ENCODE data around the gene RASIP1. TPM values are rescaled to one million over a fixed set of nuclear protein-coding genes. Genes with fewer than 3 reads are reported as not detected.
A peak's percentile ranks its signal among the peaks of the same experiment; 100 is the strongest.

Gene RASIP1
- total RNA-seq, 4 donors from 2014 or later = 3.0 to 11.1 (median 7.0) TPM

GRCh38 chr19:48713864-48714755 lies 26.3 kb downstream of the RASIP1 start:
- DNase-seq = peak; percentile 99
- H3K4me3 ChIP-seq = peak overlapping the region; percentile 49 to 75 (median 58)
- intact Hi-C loops (cut with DNase I; ENCODE audit: low total_unique reads) = no loop called here
- in situ Hi-C loops (cut with MboI; ENCODE audit: low pct_ligation_motif_present in 1 of 4, low pct_unique_long_range_greater_than_20kb in 1 of 4, low sequenced_read_pairs in 3 of 4) = no loop called here
- H3K36me3 ChIP-seq = no peaks in the 10 kb centered on the region
- peak overlapping the region; percentile 85 to 93 (median 90) for H3K27ac ChIP-seq
- TF ChIP-seq POLR2AphosphoS5 (IDR thresholded peaks at IDR 0.05) (peak; percentile 38 to 71 (median 58)), POLR2A (IDR thresholded peaks at IDR 0.05) (peak; percentile 64), EP300 (IDR thresholded peaks at IDR 0.05; ENCODE audit: low read depth) (no peak)
- 0 to 1% methylated on average over 15 to 51 of the region's 67 CpGs for WGBS, 2 donors (ENCODE audit: low coverage in 1 of 2)
- no peaks in the 10 kb centered on the region for H3K27me3 ChIP-seq
- H3K4me1 ChIP-seq = peaks cover 16 to 39% (median 35%) of the 10 kb centered on the region in 4 donors
- H3K9me3 ChIP-seq = no peaks in the 10 kb centered on the region

- Histone ChIP-seq H3K27me3 (no peaks in the 10 kb centered on the region), H3K9me3 (no peaks in the 10 kb centered on the region), H3K4me3 (peak overlapping the region; percentile 18 to 75 (median 58)), H3K4me1 (peaks cover 16 to 39% (median 35%) of the 10 kb centered on the region in 4 donors), H3K36me3 (no peaks in the 10 kb centered on the region), H3K27ac (peak overlapping the region; percentile 68 to 93 (median 89))
- intact Hi-C loops (cut with DNase I; ENCODE audit: low total_unique reads) = no loop called here
- peak in 1 of 5 experiments; percentile 31 for TF ChIP-seq CTCF (IDR thresholded peaks at IDR 0.05)
- no peak for TF ChIP-seq EP300 (IDR thresholded peaks at IDR 0.05; ENCODE audit: low read depth)
- WGBS, 2 donors (ENCODE audit: low coverage in 1 of 2) = 17% methylated on average over 25 of the region's 25 CpGs; no CpG with 5 or more reads in 1 of the 2 donors
- no peak for DNase-seq
- in situ Hi-C loops (cut with MboI; ENCODE audit: low pct_ligation_motif_present in 1 of 4, low pct_unique_long_range_greater_than_20kb in 1 of 4, low sequenced_read_pairs in 3 of 4) = no loop called here
Observed at GRCh38 chr19:48713041-48713863, 27.2 kb downstream of the RASIP1 start.

GRCh38 chr19:48711106-48711662 lies 29.2 kb downstream of the RASIP1 start:
- WGBS, 2 donors (ENCODE audit: low coverage in 1 of 2) = 60 to 89% methylated on average over 1 to 4 of the region's 4 CpGs
- peaks cover 16 to 28% (median 25%) of the 10 kb centered on the region in 4 donors for H3K4me1 ChIP-seq
- in situ Hi-C loops (cut with MboI; ENCODE audit: low pct_ligation_motif_present in 1 of 4, low pct_unique_long_range_greater_than_20kb in 1 of 4, low sequenced_read_pairs in 3 of 4) (no loop called here), intact Hi-C loops (cut with DNase I; ENCODE audit: low total_unique reads) (no loop called here)
- H3K4me3 ChIP-seq = no peak overlapping the region
- H3K36me3 ChIP-seq = no peaks in the 10 kb centered on the region
- DNase-seq = no peak
- no peaks in the 10 kb centered on the region for H3K27me3 ChIP-seq
- no peak overlapping the region for H3K27ac ChIP-seq
- H3K9me3 ChIP-seq = no peaks in the 10 kb centered on the region
- TF ChIP-seq CTCF (IDR thresholded peaks at IDR 0.05) = no peak
- TF ChIP-seq POLR2AphosphoS5 (IDR thresholded peaks at IDR 0.05) = no peak
- TF ChIP-seq POLR2A (IDR thresholded peaks at IDR 0.05) = no peak
- TF ChIP-seq EP300 (IDR thresholded peaks at IDR 0.05; ENCODE audit: low read depth) = no peak

- DNase-seq = no peak
- Histone ChIP-seq H3K27me3 (no peaks in the 10 kb centered on the region), H3K4me1 (peaks cover 4 to 8% (median 7%) of the 10 kb centered on the region in 4 donors), H3K27ac (no peak overlapping the region), H3K4me3 (no peak overlapping the region), H3K9me3 (no peaks in the 10 kb centered on the region), H3K36me3 (no peaks in the 10 kb centered on the region)
- 61 to 66% methylated on average over 3 to 10 of the region's 11 CpGs for WGBS, 2 donors (ENCODE audit: low coverage in 1 of 2)
- TF ChIP-seq POLR2A (IDR thresholded peaks at IDR 0.05) (no peak), POLR2AphosphoS5 (IDR thresholded peaks at IDR 0.05) (no peak), EP300 (IDR thresholded peaks at IDR 0.05; ENCODE audit: low read depth) (no peak), CTCF (IDR thresholded peaks at IDR 0.05) (no peak)
- in situ Hi-C loops (cut with MboI; ENCODE audit: low pct_ligation_motif_present in 1 of 4, low pct_unique_long_range_greater_than_20kb in 1 of 4, low sequenced_read_pairs in 3 of 4) = no loop called here
- intact Hi-C loops (cut with DNase I; ENCODE audit: low total_unique reads) = no loop called here
Observed at GRCh38 chr19:48708471-48708870, 31.9 kb downstream of the RASIP1 start.

Measured in transverse colon (tissue), 4 donors.